Measurements from ENCODE around the gene MPLKIP. TPM values are rescaled to one million over a fixed set of nuclear protein-coding genes. Genes with fewer than 3 reads are reported as not detected.
"Not testable (repeated sequence)": the region's sequence is repeated elsewhere in the genome, so short reads cannot be mapped to it uniquely, and the experiment has no call there.

MPLKIP gene
- total and polyA plus RNA-seq, 12 donors = 11.3 to 30.7 (median 15.8) TPM

DNA sequence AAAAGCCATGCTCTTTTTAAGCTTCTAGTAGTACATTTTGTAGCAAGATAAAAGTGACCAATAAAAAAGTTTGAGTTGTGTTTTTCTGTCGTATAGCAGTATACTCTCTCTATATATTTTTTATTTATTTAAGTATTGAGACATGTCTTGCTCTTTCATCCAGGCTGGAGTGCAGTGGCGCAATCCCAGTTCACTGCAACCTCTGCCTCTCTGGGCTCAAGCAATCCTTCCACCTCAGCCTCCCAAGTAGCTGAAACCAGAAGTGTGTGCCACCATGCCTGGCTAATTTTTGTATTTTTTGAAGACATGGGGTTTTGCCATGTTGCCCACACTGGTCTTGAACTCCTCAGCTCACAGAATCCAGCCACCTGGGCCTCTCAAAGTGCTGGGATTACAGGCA lies 3.1 kb upstream of the MPLKIP start:
- H3K4me3 ChIP-seq = no peak overlapping the region
- H3K27me3 ChIP-seq = peaks cover 0 to 15% (median 0%) of the 10 kb centered on the region in 7 donors
- H3K4me1 ChIP-seq = peaks cover 0 to 20% (median 13%) of the 10 kb centered on the region in 9 donors
- no peak for DNase-seq
- H3K27ac ChIP-seq = no peak overlapping the region
- H3K36me3 ChIP-seq = no peaks in the 10 kb centered on the region
- 95 to 96% methylated on average over 2 of the region's 2 CpGs for WGBS, 2 donors
- TF ChIP-seq, protein P1, sequence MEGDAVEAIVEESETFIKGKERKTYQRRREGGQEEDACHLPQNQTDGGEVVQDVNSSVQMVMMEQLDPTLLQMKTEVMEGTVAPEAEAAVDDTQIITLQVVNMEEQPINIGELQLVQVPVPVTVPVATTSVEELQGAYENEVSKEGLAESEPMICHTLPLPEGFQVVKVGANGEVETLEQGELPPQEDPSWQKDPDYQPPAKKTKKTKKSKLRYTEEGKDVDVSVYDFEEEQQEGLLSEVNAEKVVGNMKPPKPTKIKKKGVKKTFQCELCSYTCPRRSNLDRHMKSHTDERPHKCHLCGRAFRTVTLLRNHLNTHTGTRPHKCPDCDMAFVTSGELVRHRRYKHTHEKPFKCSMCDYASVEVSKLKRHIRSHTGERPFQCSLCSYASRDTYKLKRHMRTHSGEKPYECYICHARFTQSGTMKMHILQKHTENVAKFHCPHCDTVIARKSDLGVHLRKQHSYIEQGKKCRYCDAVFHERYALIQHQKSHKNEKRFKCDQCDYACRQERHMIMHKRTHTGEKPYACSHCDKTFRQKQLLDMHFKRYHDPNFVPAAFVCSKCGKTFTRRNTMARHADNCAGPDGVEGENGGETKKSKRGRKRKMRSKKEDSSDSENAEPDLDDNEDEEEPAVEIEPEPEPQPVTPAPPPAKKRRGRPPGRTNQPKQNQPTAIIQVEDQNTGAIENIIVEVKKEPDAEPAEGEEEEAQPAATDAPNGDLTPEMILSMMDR (IDR thresholded peaks at IDR 0.05) = no peak
- no peaks in the 10 kb centered on the region for H3K9me3 ChIP-seq
- intact Hi-C loops (cut with DNase I) = loop anchor here in 2 of 10 donors (5.0 to 10.0 kb wide), 2 partner anchors 240 to 243 kb away; no protein-coding TSS in a partner anchor
- no peak for ATAC-seq

DNA sequence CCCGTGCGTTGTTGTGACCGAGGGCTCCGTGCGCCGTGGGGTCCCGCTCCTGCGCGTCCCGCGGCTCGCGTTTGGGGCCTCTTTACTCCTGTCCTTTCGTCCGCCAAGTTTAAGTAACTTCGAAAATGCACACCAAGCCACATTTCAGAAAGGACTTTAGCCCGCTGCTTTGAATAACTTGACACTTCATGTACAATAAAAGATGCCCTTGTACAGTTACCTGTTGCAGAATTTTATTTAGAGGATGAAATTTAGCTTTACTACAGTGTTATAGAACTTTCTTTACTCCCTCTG lies 842 bp upstream of the MPLKIP start:
- peak in 1 of 8 donors; percentile 29 for ATAC-seq
- no peak for DNase-seq
- TF ChIP-seq, protein P1 (IDR thresholded peaks at IDR 0.05) = no peak
- Histone ChIP-seq H3K9me3 (no peaks in the 10 kb centered on the region), H3K27me3 (peaks cover 0 to 15% (median 0%) of the 10 kb centered on the region in 7 donors), H3K36me3 (peaks cover 0 to 8% (median 0%) of the 10 kb centered on the region in 9 donors), H3K4me1 (peaks cover 0 to 42% (median 34%) of the 10 kb centered on the region in 9 donors), H3K27ac (peak overlapping the region in 9 of 10 donors; percentile 89 to 96 (median 91)), H3K4me3 (peak overlapping the region; percentile 63 to 99 (median 88))
- 2 to 6% methylated on average over 17 of the region's 17 CpGs for WGBS, 2 donors
- intact Hi-C loops (cut with DNase I) = loop anchor here in 2 of 10 donors (5.0 to 10.0 kb wide), 2 partner anchors 238 to 240 kb away; no protein-coding TSS in a partner anchor

DNA sequence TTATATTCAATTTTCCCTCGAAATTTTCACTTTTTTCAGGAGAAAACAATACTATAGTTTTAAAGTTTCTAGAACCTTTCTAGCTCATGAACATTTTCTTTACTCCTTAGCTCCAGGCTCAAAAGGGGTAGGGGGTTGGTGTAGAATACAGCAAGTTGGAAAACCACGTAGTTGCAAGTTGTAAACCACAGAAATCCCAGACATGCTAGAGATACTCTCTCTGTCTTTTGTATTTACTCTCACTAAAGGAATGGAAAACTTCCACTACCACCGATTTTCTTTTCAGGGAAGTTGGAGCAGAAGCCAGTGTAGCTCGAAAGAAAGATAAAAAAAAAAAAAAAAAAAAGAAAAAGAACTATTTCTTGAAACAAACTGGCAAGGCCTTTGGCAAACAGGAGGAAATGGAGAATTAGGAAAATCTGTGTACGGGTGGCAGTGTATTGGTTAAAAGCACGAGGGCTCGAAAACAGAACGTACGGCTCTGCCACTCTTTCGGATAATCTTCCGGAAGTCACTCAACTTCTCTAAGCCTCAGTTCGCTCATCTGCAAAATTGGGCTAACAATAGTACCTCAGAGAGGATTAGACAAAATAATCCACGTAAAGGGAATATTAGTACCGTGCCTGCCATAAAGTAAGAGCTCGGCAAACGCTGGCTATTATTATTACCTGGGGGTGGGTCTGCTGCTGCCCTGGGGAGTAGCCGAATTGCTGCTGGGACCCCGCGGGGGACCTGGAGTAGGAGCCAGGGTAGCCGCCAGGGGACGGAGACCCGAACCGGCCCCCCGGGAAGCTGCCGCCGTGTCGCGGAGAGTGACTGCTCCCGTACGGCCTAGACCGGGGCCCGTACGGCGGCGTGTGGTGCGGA lies 628 bp downstream of the MPLKIP start:
- TF ChIP-seq, protein P1 (IDR thresholded peaks at IDR 0.05) = no peak
- 1% methylated on average over 36 of the region's 36 CpGs for WGBS, 2 donors
- intact Hi-C loops (cut with DNase I) = loop anchor here in 4 of 10 donors (1.0 to 10.0 kb wide), 4 partner anchors 184 to 239 kb away; no protein-coding TSS in a partner anchor
- H3K27me3 ChIP-seq = peaks cover 0 to 15% (median 0%) of the 10 kb centered on the region in 7 donors
- no peaks in the 10 kb centered on the region for H3K9me3 ChIP-seq
- peak overlapping the region; percentile 89 to 96 (median 91) for H3K27ac ChIP-seq
- H3K36me3 ChIP-seq = peaks cover 0 to 15% (median 0%) of the 10 kb centered on the region in 9 donors
- ATAC-seq (peak; percentile 69 to 88 (median 82)), DNase-seq (no peak)
- peaks cover 0 to 42% (median 38%) of the 10 kb centered on the region in 9 donors for H3K4me1 ChIP-seq
- peak overlapping the region; percentile 63 to 99 (median 88) for H3K4me3 ChIP-seq

DNA sequence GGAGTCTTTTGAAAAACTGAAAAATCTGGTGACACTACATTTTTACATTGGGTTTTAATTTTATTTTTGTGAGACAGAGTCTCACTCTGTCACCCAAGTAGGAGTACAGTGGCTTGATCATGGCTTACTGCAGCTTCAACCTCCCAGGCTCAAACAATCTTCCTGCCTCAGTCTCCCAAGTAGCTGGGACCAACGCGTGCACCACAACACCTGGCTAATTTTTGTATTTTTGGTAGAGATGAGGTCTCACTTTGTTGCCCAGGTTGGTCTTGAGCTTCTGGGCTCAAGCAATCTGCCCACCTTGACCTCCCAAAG lies 11.5 kb downstream of the MPLKIP start:
- Histone ChIP-seq H3K27me3 (no peaks in the 10 kb centered on the region), H3K27ac (no peak overlapping the region), H3K4me3 (no peak overlapping the region), H3K9me3 (no peaks in the 10 kb centered on the region), H3K36me3 (peaks cover 0 to 7% (median 0%) of the 10 kb centered on the region in 9 donors), H3K4me1 (no peaks in the 10 kb centered on the region)
- DNase-seq (no peak), ATAC-seq (no peak)
- intact Hi-C loops (cut with DNase I) = no loop called here
- 99 to 100% methylated on average over 2 of the region's 2 CpGs for WGBS, 2 donors
- TF ChIP-seq, protein P1 (IDR thresholded peaks at IDR 0.05) = no peak

DNA sequence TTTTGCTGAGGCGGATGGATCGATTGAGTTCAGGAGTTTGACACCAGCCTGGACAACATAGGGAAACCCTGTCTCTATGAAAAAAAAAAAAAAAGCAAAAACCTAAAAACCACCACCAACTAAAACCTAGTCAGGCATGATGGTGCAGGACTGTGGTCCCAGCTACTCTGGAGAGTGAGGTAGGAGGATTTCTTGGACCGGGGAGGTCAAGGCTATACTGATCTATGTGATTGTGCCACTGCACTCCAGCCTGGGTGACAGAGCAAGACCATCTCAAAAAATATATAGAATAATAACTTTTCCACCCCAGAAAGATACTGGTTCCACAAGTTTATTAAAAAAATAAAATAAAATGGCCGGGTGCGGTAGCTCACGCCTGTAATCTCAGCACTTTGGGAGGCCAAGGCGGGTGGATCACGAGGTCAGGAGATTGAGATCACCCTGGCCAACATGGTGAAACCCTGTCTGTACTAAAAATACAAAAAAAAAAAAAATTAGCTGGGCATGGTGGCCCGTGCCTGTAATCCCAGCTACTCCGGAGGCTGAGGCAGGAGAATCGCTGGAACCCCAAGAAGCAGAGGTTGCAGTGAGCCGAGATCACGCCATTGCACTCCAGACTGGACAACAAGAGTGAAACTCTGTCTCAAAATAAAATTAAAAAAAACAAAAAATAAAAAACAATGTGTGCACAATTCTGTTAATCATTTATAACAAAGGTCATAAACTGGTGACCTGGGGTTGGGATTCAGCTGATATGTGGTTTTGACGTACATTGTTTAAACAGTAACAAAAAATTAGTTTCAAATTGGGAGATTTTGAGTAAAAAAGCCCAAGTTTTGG lies 12.1 kb downstream of the MPLKIP start:
- H3K9me3 ChIP-seq; H3K27me3 ChIP-seq; ATAC-seq; H3K36me3 ChIP-seq; intact Hi-C loops (cut with DNase I); DNase-seq; H3K27ac ChIP-seq; H3K4me1 ChIP-seq; H3K4me3 ChIP-seq: not testable (repeated sequence)
- 96 to 97% methylated on average over 14 of the region's 14 CpGs for WGBS, 2 donors

All from heart right ventricle (tissue), 16 donors.